NB4 (cell line): Measurements from ENCODE around the gene PRADC1.

Experiments used
- MYC ChIP-seq: IDR thresholded peaks from 2 replicates; pipeline ENCODE4 v1.6.1; 2011; ENCODE audit warnings: low read depth, low read length
- POLR2A ChIP-seq: IDR thresholded peaks from 2 replicates; pipeline ENCODE4 v1.6.1; 2011; ENCODE audit warnings: mild to moderate bottlenecking; ENCODE audit not compliant: insufficient read length; ENCODE audit errors: extremely low read depth
- TF ChIP-seq, protein P1 (sequence below): IDR thresholded peaks from one replicate; pipeline ENCODE4 v1.5.1; 2012; ENCODE audit warnings: low read depth, low read length
- TF ChIP-seq, protein P2 (sequence below): IDR thresholded peaks from 2 replicates; pipeline ENCODE4 v1.6.1; 2011; ENCODE audit warnings: low read depth, low read length

DNA sequence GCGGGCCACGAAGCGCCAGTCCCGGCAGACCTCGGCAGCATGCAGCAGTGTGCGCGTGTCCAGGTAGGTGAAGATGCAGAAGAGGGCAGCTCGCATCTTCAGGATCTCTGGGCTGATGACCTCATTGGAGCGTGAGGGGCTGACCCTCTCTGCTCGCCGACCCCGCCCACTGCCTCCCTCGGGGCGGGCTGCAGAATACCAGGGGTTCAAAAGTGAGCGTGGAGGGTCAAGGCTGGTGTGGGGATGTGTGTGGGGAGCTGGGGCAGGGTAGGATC, 31.2 kb upstream of the PRADC1 start:
- TF ChIP-seq MYC, result no peak
- TF ChIP-seq, protein P1, sequence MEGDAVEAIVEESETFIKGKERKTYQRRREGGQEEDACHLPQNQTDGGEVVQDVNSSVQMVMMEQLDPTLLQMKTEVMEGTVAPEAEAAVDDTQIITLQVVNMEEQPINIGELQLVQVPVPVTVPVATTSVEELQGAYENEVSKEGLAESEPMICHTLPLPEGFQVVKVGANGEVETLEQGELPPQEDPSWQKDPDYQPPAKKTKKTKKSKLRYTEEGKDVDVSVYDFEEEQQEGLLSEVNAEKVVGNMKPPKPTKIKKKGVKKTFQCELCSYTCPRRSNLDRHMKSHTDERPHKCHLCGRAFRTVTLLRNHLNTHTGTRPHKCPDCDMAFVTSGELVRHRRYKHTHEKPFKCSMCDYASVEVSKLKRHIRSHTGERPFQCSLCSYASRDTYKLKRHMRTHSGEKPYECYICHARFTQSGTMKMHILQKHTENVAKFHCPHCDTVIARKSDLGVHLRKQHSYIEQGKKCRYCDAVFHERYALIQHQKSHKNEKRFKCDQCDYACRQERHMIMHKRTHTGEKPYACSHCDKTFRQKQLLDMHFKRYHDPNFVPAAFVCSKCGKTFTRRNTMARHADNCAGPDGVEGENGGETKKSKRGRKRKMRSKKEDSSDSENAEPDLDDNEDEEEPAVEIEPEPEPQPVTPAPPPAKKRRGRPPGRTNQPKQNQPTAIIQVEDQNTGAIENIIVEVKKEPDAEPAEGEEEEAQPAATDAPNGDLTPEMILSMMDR, result no peak
- no peak for TF ChIP-seq POLR2A
- TF ChIP-seq, protein P2, sequence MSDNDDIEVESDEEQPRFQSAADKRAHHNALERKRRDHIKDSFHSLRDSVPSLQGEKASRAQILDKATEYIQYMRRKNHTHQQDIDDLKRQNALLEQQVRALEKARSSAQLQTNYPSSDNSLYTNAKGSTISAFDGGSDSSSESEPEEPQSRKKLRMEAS, result no peak
